Smooth muscle cell (in vitro differentiated cells): Measurements from ENCODE around the gene DCAF11. TPM values are rescaled to one million over a fixed set of nuclear protein-coding genes. Genes with fewer than 3 reads are reported as not detected.
A peak's percentile ranks its signal among the peaks of the same experiment; 100 is the strongest.

Experiments
- DNase-seq: peaks from one replicate; lab custom pipeline; 2025; ENCODE audit not compliant: unreplicated experiment; lab: John Stamatoyannopoulos, UW
- H2AFZ ChIP-seq: fragments of 200-600 bp; sonication (generic); 2 replicates; pipeline ENCODE4 v1.6.0; 2016; ENCODE audit warnings: antibody characterized with exemption, low read depth, mild to moderate bottlenecking
- H3F3A ChIP-seq: fragments of 200-600 bp; sonication (generic); 2 replicates; pipeline ENCODE4 v1.6.0; 2017; ENCODE audit warnings: antibody characterized with exemption, low read depth
- H3K27ac ChIP-seq: fragments of 200-600 bp; sonication (generic); 2 replicates; pipeline ENCODE4 v1.5.1; 2016; ENCODE audit warnings: low read depth, mild to moderate bottlenecking
- H3K27me3 ChIP-seq: fragments of 200-600 bp; sonication (generic); 2 replicates; pipeline ENCODE4 v1.6.1; 2016; ENCODE audit warnings: low read depth, mild to moderate bottlenecking
- H3K36me3 ChIP-seq: fragments of 200-600 bp; sonication (generic); 2 replicates; pipeline ENCODE4 v1.5.1; 2016; ENCODE audit warnings: low read depth
- H3K4me1 ChIP-seq: fragments of 200-600 bp; sonication (generic); 2 replicates; pipeline ENCODE4 v1.5.1; 2016; ENCODE audit warnings: low read depth
- H3K4me2 ChIP-seq: fragments of 200-600 bp; sonication (generic); 2 replicates; pipeline ENCODE4 v1.6.0; 2016; ENCODE audit warnings: mild to moderate bottlenecking
- H3K4me3 ChIP-seq: fragments of 200-600 bp; sonication (generic); 2 replicates; pipeline ENCODE4 v1.5.1; 2016; ENCODE audit warnings: mild to moderate bottlenecking
- H3K79me2 ChIP-seq: fragments of 200-600 bp; sonication (generic); 2 replicates; pipeline ENCODE4 v1.6.0; 2016; ENCODE audit warnings: low read depth, mild to moderate bottlenecking
- H3K9ac ChIP-seq: fragments of 200-600 bp; sonication (generic); 2 replicates; pipeline ENCODE4 v1.6.0; 2016; ENCODE audit warnings: low read depth
- H3K9me3 ChIP-seq: fragments of 200-600 bp; sonication (generic); replicated peaks from 2 replicates; pipeline ENCODE4 v1.5.1; 2016; ENCODE audit warnings: low read depth
- H4K20me1 ChIP-seq: fragments of 200-600 bp; sonication (generic); 2 replicates; pipeline ENCODE4 v1.6.0; 2016; ENCODE audit warnings: low read depth
- CTCF ChIP-seq: fragments of 200-600 bp; sonication (generic); IDR thresholded peaks from 2 replicates; pipeline ENCODE4 v1.5.1; 2017; ENCODE audit warnings: borderline replicate concordance, mild to moderate bottlenecking, antibody characterized with exemption; ENCODE audit not compliant: insufficient read depth, poor library complexity, severe bottlenecking
- WGBS: methylation state at CpG from one replicate; pipeline ENCODE4 v1.1.7; 2016; ENCODE audit warnings: low lambda C conversion rate; 5-methylcytosine and 5-hydroxymethylcytosine counted together
- polyA plus RNA-seq: library from polyadenylated mRNA; unstranded; fragments of >200 nt; fragmentation: Nextera tagmentation; extraction: Ambion mirVana; gene quantifications from 2 replicates; pipeline ENCODE4 v1.2.1, GENCODE V29; 2016
- total RNA-seq: library from RNA; depleted of rRNA; stranded (reverse); fragments of >200 nt; gene quantifications from 2 replicates; pipeline ENCODE4 v1.2.3, GENCODE V29; 2014

The DCAF11 gene
- total RNA-seq (43.6 and 46.1 TPM in 2 replicates), polyA plus RNA-seq (31.8 and 39.3 TPM in 2 replicates)

DNA sequence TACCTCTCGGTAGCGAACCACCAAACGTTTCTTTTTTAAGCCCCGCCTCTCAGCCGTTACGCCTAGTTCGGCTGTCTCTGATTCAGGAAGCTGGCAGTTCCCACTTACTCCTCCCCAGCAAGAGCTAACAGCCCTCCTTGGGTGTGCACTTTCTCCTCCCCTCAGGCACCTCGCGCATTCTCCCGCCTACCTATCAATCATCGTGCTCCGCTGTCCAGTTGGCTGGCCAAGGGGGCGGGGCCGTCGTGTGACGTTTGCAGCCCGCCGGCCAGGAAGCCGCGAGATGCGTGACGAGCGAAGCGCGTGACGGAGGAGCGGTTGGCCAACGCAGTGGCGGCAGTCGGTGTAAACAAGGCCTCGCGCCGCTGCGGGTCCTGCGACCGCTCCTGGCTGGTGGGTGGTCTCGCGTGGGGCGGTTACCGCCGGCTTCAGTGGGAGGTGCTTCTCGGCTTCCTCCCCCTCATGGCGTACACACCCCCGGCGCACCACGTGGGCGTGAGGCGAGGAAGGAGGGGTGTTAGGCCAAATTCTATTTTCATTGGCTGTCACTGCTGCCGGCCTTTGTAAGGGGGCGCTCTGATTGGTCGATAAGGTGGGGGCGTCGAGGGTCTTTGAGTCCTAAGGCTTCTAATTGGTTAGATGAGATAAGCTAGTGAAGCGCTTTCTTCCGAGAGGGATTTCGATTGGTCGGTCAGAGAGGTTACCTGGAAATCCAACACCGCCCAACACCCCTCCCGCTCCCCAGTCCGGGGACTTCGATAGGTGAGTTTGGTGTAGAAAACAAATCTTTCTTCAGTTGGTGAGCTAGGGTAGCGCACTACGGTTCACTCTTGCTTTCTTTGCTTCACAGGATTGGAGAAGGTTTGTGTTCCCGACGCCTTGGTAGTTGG lies at the start of gene DCAF11, which contains the start of gene NRL:
TSS of gene DCAF11 (plus strand) at position 246 of the 890 bp plus-strand sequence. CDS start 818 bp downstream, outside the sequence.
TSS of gene NRL (minus strand) at position 418 of the 890 bp plus-strand sequence. CDS start 32,101 bp downstream, outside the sequence.
- H3K79me2 ChIP-seq: peaks cover 11% of the 10 kb centered on the region
- peak within 1 kb of the TSS; percentile 85 for H2AFZ ChIP-seq
- peak within 1 kb of the TSS; percentile 97 for H3K27ac ChIP-seq
- peak within 1 kb of the TSS; percentile 80 for H3K4me3 ChIP-seq
- H3K4me1 ChIP-seq: peaks cover 12% of the 10 kb centered on the region
- no peaks in the 10 kb centered on the region for H3K36me3 ChIP-seq
- no peaks in the 10 kb centered on the region for H3K27me3 ChIP-seq
- H3K4me2 ChIP-seq: peak within 1 kb of the TSS; percentile 97
- H3K9ac ChIP-seq: peak within 1 kb of the TSS; percentile 94
- no peaks in the 10 kb centered on the region for H3F3A ChIP-seq
- no peaks in the 10 kb centered on the region for H3K9me3 ChIP-seq
- WGBS: under 1% methylated on average over 58 of the region's 65 CpGs
- peak; percentile 96 for DNase-seq
- no peaks in the 10 kb centered on the region for H4K20me1 ChIP-seq
- no peak for TF ChIP-seq CTCF

- Histone ChIP-seq H3K4me1 (no peaks in the 10 kb centered on the region), H2AFZ (no peak overlapping the region), H3K27ac (no peak overlapping the region), H3K79me2 (no peaks in the 10 kb centered on the region), H3K4me3 (no peak overlapping the region), H3F3A (no peaks in the 10 kb centered on the region), H3K9me3 (no peaks in the 10 kb centered on the region), H3K36me3 (no peaks in the 10 kb centered on the region), H3K4me2 (no peak overlapping the region), H3K27me3 (peaks cover 6% of the 10 kb centered on the region), H4K20me1 (no peaks in the 10 kb centered on the region), H3K9ac (no peak overlapping the region)
- no peak for TF ChIP-seq CTCF
- DNase-seq: no peak
- 97% methylated on average over 9 of the region's 15 CpGs for WGBS
Observed at GRCh38 chr14:24064856-24065255, 49.7 kb upstream of the DCAF11 start.

DNA sequence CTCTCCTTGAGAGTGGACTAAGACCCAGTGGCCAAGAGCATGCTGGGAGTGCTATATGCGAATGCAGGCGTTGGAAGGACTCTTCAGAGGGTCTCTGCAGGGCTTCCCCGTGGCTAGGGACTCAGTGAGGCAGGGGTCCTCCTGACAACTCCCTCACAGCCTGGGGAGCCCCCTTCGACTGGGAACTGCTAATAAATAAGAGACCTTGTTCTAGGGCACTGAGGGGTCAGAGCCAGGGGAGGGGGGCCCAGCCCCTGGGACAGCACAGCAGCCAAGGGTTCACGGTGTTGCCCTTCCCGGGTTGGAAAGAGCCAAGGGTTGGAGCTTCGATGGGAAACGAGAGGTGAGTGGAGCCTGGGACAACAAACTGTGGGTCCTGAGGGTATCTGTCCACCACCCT lies 49.2 kb upstream of the DCAF11 start:
- Histone ChIP-seq H3K4me3 (no peak overlapping the region), H3K4me1 (no peaks in the 10 kb centered on the region), H3K9ac (no peak overlapping the region), H3F3A (no peaks in the 10 kb centered on the region), H3K27ac (no peak overlapping the region), H3K36me3 (no peaks in the 10 kb centered on the region), H3K9me3 (no peaks in the 10 kb centered on the region), H3K4me2 (no peak overlapping the region), H3K79me2 (no peaks in the 10 kb centered on the region), H4K20me1 (no peaks in the 10 kb centered on the region), H3K27me3 (peaks cover 11% of the 10 kb centered on the region), H2AFZ (no peak overlapping the region)
- WGBS: 81% methylated on average over 8 of the region's 8 CpGs
- TF ChIP-seq CTCF: no peak
- no peak for DNase-seq
